GM12878 (cell line): ENCODE data around the gene PATL2. TPM values are rescaled to one million over a fixed set of nuclear protein-coding genes. Genes with fewer than 3 reads are reported as not detected.

ENCODE experiments used
- BCL3 ChIP-seq: IDR thresholded peaks from 2 replicates; pipeline ENCODE4 v1.6.1; 2011; ENCODE audit warnings: borderline replicate concordance, low read depth, mild to moderate bottlenecking, moderate library complexity, low read length; ENCODE audit not compliant: insufficient read depth, poor library complexity, severe bottlenecking
- BMI1 ChIP-seq: fragments of 450-650 bp; IDR thresholded peaks from 2 replicates; pipeline ENCODE4 v1.6.1; 2016; ENCODE audit warnings: mild to moderate bottlenecking, moderate library complexity, borderline replicate concordance
- CBX3 ChIP-seq: fragments of 200-600 bp; sonication (generic); IDR thresholded peaks from 2 replicates; pipeline ENCODE4 v1.6.1; 2016; ENCODE audit warnings: low read depth, borderline replicate concordance
- CREM ChIP-seq: IDR thresholded peaks from 2 replicates; pipeline ENCODE4 v1.6.1; 2014; ENCODE audit warnings: antibody characterized with exemption, low read depth
- DPF2 ChIP-seq: fragments of 450-650 bp; IDR thresholded peaks from 2 replicates; pipeline ENCODE4 v1.6.1; 2017; ENCODE audit warnings: mild to moderate bottlenecking
- E2F8 ChIP-seq: fragments of 450-650 bp; IDR thresholded peaks from 2 replicates; pipeline ENCODE4 v1.6.1; 2018; ENCODE audit warnings: mild to moderate bottlenecking, low read depth, moderate library complexity; ENCODE audit not compliant: partially characterized antibody
- FOS ChIP-seq: IDR thresholded peaks from 3 replicates; pipeline ENCODE4 v1.6.1; 2011; ENCODE audit warnings: borderline replicate concordance; ENCODE audit not compliant: insufficient read length; ENCODE audit errors: extremely low read depth
- IRF3 ChIP-seq: fragments of 450-650 bp; IDR thresholded peaks from 2 replicates; pipeline ENCODE4 v1.6.1; 2014; ENCODE audit warnings: mild to moderate bottlenecking
- KLF5 ChIP-seq: fragments of 450-650 bp; IDR thresholded peaks from 2 replicates; pipeline ENCODE4 v1.6.1; 2014; ENCODE audit warnings: mild to moderate bottlenecking; ENCODE audit not compliant: partially characterized antibody
- LARP7 ChIP-seq: fragments of 450-650 bp; IDR thresholded peaks from 2 replicates; pipeline ENCODE4 v1.6.1; 2017; ENCODE audit warnings: mild to moderate bottlenecking
- MAX ChIP-seq: IDR thresholded peaks from 2 replicates; pipeline ENCODE4 v1.6.1; 2012; ENCODE audit warnings: low read depth, low read length, improper control_type of control experiment
- MTA2 ChIP-seq: fragments of 450-650 bp; IDR thresholded peaks from 2 replicates; pipeline ENCODE4 v1.6.1; 2016; ENCODE audit warnings: low read depth, mild to moderate bottlenecking, moderate library complexity
- POU2F2 ChIP-seq: IDR thresholded peaks from 3 replicates; pipeline ENCODE4 v1.6.1; 2011; ENCODE audit warnings: low read depth, mild to moderate bottlenecking, low read length, borderline replicate concordance
- RFX5 ChIP-seq: IDR thresholded peaks from 2 replicates; pipeline ENCODE4 v1.6.1; 2011; ENCODE audit warnings: low read depth, low read length, improper control_type of control experiment
- SMAD5 ChIP-seq: IDR thresholded peaks from 2 replicates; pipeline ENCODE4 v1.6.1; 2016; ENCODE audit warnings: antibody characterized with exemption, low read depth
- SPI1 ChIP-seq: IDR thresholded peaks from 2 replicates; pipeline ENCODE4 v1.6.1; 2011; ENCODE audit warnings: low read depth, mild to moderate bottlenecking, low read length, moderate library complexity, borderline replicate concordance; ENCODE audit not compliant: insufficient read depth
- SRF ChIP-seq, 2 experiments: IDR thresholded peaks; 2 replicates each; pipeline ENCODE4 v1.6.1; 2011; ENCODE audit warnings: low read depth in 2 of 2, low read length in 2 of 2, mild to moderate bottlenecking in 1 of 2, moderate library complexity in 1 of 2
- TCF3 ChIP-seq: IDR thresholded peaks from 2 replicates; pipeline ENCODE4 v1.6.1; 2012; ENCODE audit warnings: low read depth, mild to moderate bottlenecking, low read length, borderline replicate concordance; ENCODE audit not compliant: insufficient read depth
- TCF7 ChIP-seq: IDR thresholded peaks from 2 replicates; pipeline ENCODE4 v1.6.1; 2014; ENCODE audit warnings: antibody characterized with exemption, borderline replicate concordance
- YBX1 ChIP-seq: fragments of 450-650 bp; IDR thresholded peaks from 2 replicates; pipeline ENCODE4 v1.6.1; 2016; ENCODE audit warnings: antibody characterized with exemption
- ZBTB11 ChIP-seq: fragments of 450-650 bp; formaldehyde crosslinking; IDR thresholded peaks from 2 replicates; pipeline ENCODE4 v1.5.0; 2022; ENCODE audit warnings: mild to moderate bottlenecking, missing genetic modification characterization
- ZZZ3 ChIP-seq: IDR thresholded peaks from 2 replicates; pipeline ENCODE4 v1.6.1; 2011; ENCODE audit warnings: low read depth; ENCODE audit not compliant: control insufficient read depth, insufficient read length
- polyA plus RNA-seq, 11 experiments: library from polyadenylated mRNA; depleted of rRNA in 4 of 11; unstranded in 6 of 11; stranded (reverse) in 5 of 11; fragments of >200 nt; fragmentation: Nextera tagmentation in 4 of 11; fragmentation: Illumina TruSeq in 1 of 11; extraction: Ambion mirVana in 4 of 11; extraction: Trizol in 1 of 11; gene quantifications; 1 replicate in 1 of 11; 2 replicates in 10 of 11; pipeline versions ENCODE4 v1.2.1 to v1.2.3, GENCODE V29; 2011 to 2016; ENCODE audit warnings: inconsistent platforms in 2 of 11, missing spikeins in 2 of 11, low read depth in 1 of 11
- total RNA-seq, 4 experiments: library from RNA; depleted of rRNA in 3 of 4; stranded (reverse); fragments of >200 nt in 3 of 4; fragmentation: Illumina TruSeq in 1 of 4; extraction: Trizol in 1 of 4; gene quantifications; 2 replicates each; pipeline versions ENCODE4 v1.2.1 to v1.2.3, GENCODE V29; 2013 to 2021

Gene PATL2
- total and polyA plus RNA-seq, 10 of the 15 experiments (the other 5 are each of a cell fraction or from before 2014, with no cell fraction given), result 4.2 to 16.2 (median 12.1) TPM

GRCh38 chr15:44712346-44713005 lies 1.4 kb upstream of the PATL2 start (continued):
- TF ChIP-seq FOS (no peak), SPI1 (peak; percentile 53; the same call in 1 of the 2 replicates), CBX3 (no peak), IRF3 (no peak), YBX1 (no peak; the same call in 1 of the 2 replicates), ZBTB11 (CRISPR knock-in tag) (no peak), SRF (IDR thresholded peaks at IDR 0.05; ENCODE audit: low read depth in 2 of 2, low read length in 2 of 2) (no peak), TCF3 (no peak), ZZZ3 (no peak), POU2F2 (peak; percentile 56; the same call in 1 of the 3 replicates), BCL3 (no peak), E2F8 (no peak), KLF5 (peak; percentile 71), DPF2 (0 out of 2 replicates have a peak, but pooled peaks have one; percentile 21), BMI1 (no peak), LARP7 (peak; percentile 62), TCF7 (no peak), MTA2 (no peak), CREM (0 out of 2 replicates have a peak, but pooled peaks have one; percentile 34), RFX5 (no peak), MAX (0 out of 2 replicates have a peak, but pooled peaks have one; percentile 39), SMAD5 (peak; percentile 75)
